SK-N-SH (cell line): ENCODE measurements around the gene ZCCHC7. TPM values are rescaled to one million over a fixed set of nuclear protein-coding genes. Genes with fewer than 3 reads are reported as not detected.

Experiments
- CTCF ChIA-PET: fragments of 300-600, 350-600 bp; formaldehyde crosslinking; extraction: SDS; loops from one replicate; lab custom pipeline; 2021; lab: Yijun Ruan, JAX
- POLR2A ChIA-PET: fragments of 350-600 bp; sonication (Branson Sonifier 250); formaldehyde crosslinking; extraction: SDS; loops from one replicate; lab custom pipeline; 2020; ENCODE audit warnings: antibody characterized with exemption, inconsistent platforms; lab: Yijun Ruan, JAX
- DNase-seq: peaks from one replicate; pipeline ENCODE4 v3.0.0; 2012
- H2AFZ ChIP-seq: fragments of 200-600 bp; sonication (generic); 2 replicates; pipeline ENCODE4 v1.8.1; 2016; ENCODE audit warnings: antibody characterized with exemption, mild to moderate bottlenecking, low read depth
- H3F3A ChIP-seq: fragments of 200-600 bp; sonication (generic); replicated peaks from 2 replicates; pipeline ENCODE3; 2016; ENCODE audit warnings: antibody characterized with exemption, mild to moderate bottlenecking; ENCODE audit not compliant: insufficient read depth
- H3K27ac ChIP-seq, 2 experiments: fragments of 200-500 bp in 1 of 2; fragments of 200-600 bp in 1 of 2; sonication (Bioruptor generic) in 1 of 2; sonication (generic), shearing (Covaris generic) in 1 of 2; 2 replicates each; pipeline versions ENCODE4 v1.5.1 to v1.6.1; 2014 to 2016; ENCODE audit warnings: low read depth in 2 of 2, inconsistent platforms in 1 of 2, low read length in 1 of 2, mild to moderate bottlenecking in 1 of 2, mixed read lengths in 1 of 2
- H3K27me3 ChIP-seq: fragments of 200-600 bp; sonication (generic), shearing (Covaris generic); 2 replicates; pipeline ENCODE4 v1.6.1; 2016; ENCODE audit warnings: mixed run types; ENCODE audit not compliant: insufficient read depth
- H3K36me3 ChIP-seq, 2 experiments: fragments of 200-500 bp in 1 of 2; fragments of 200-600 bp in 1 of 2; sonication (Bioruptor generic) in 1 of 2; sonication (generic) in 1 of 2; replicated peaks in 1 of 2; 2 replicates each; pipeline versions ENCODE3 to v1.5.1; 2014 to 2016; ENCODE audit warnings: low read length in 1 of 2, mild to moderate bottlenecking in 1 of 2; ENCODE audit not compliant: insufficient read depth in 2 of 2, control insufficient read depth in 1 of 2
- H3K4me1 ChIP-seq, 2 experiments: fragments of 200-500 bp in 1 of 2; fragments of 200-600 bp in 1 of 2; sonication (Bioruptor generic) in 1 of 2; sonication (generic), shearing (Covaris generic) in 1 of 2; 2 replicates each; pipeline versions ENCODE4 v1.5.1 to v1.6.1; 2014 to 2016; ENCODE audit warnings: low read depth in 1 of 2, low read length in 1 of 2, mixed run types in 1 of 2; ENCODE audit not compliant: insufficient read depth in 2 of 2, control insufficient read depth in 1 of 2
- H3K4me2 ChIP-seq: fragments of 200-600 bp; sonication (generic), shearing (Covaris generic); 2 replicates; pipeline ENCODE4 v1.6.1; 2017; ENCODE audit warnings: mixed run types
- H3K4me3 ChIP-seq, 2 experiments: fragments of 200-500 bp in 1 of 2; fragments of 200-600 bp in 1 of 2; sonication (Bioruptor generic) in 1 of 2; sonication (generic), shearing (Covaris generic) in 1 of 2; 2 replicates each; pipeline versions ENCODE4 v1.5.1 to v1.8.1; 2014 to 2016; ENCODE audit warnings: low read depth in 2 of 2, inconsistent platforms in 1 of 2, low read length in 1 of 2, mild to moderate bottlenecking in 1 of 2, mixed read lengths in 1 of 2, moderate library complexity in 1 of 2
- H3K79me2 ChIP-seq: fragments of 200-600 bp; sonication (generic); 2 replicates; pipeline ENCODE4 v1.8.1; 2017; ENCODE audit warnings: mild to moderate bottlenecking; ENCODE audit not compliant: insufficient read depth
- H3K9ac ChIP-seq: fragments of 200-600 bp; sonication (generic); 2 replicates; pipeline ENCODE4 v1.6.1; 2017; ENCODE audit warnings: mixed run types
- H3K9me2 ChIP-seq: fragments of 200-600 bp; sonication (generic); 2 replicates; pipeline ENCODE4 v1.6.1; 2017; ENCODE audit warnings: mixed run types
- H3K9me3 ChIP-seq: fragments of 200-600 bp; sonication (generic); 2 replicates; pipeline ENCODE4 v1.6.1; 2017; ENCODE audit warnings: mixed run types, mild to moderate bottlenecking, moderate library complexity
- H4K20me1 ChIP-seq: fragments of 200-600 bp; sonication (generic); 2 replicates; pipeline ENCODE4 v1.6.1; 2017; ENCODE audit warnings: mild to moderate bottlenecking, mixed run types; ENCODE audit not compliant: insufficient read depth
- FOSL2 ChIP-seq: IDR thresholded peaks from 2 replicates; pipeline ENCODE4 v1.4.0; 2012; ENCODE audit warnings: low read depth, mild to moderate bottlenecking, moderate library complexity, borderline replicate concordance
- FOXM1 ChIP-seq: IDR thresholded peaks from 2 replicates; pipeline ENCODE4 v1.4.0; 2012; ENCODE audit warnings: low read depth, mild to moderate bottlenecking
- GABPA ChIP-seq: IDR thresholded peaks from 2 replicates; pipeline ENCODE4 v1.4.0; 2012; ENCODE audit warnings: low read depth, mild to moderate bottlenecking
- NFIC ChIP-seq: IDR thresholded peaks from 2 replicates; pipeline ENCODE4 v1.4.0; 2012; ENCODE audit warnings: borderline replicate concordance
- RXRA ChIP-seq: IDR thresholded peaks from 2 replicates; pipeline ENCODE4 v1.4.0; 2012; ENCODE audit warnings: low read depth, mild to moderate bottlenecking, borderline replicate concordance
- SIN3A ChIP-seq: IDR thresholded peaks from 2 replicates; pipeline ENCODE4 v1.6.1; 2012; ENCODE audit warnings: low read depth, mild to moderate bottlenecking, low read length, moderate library complexity, borderline replicate concordance
- SMC3 ChIP-seq: IDR thresholded peaks from 2 replicates; pipeline ENCODE4 v1.6.1; 2012; ENCODE audit warnings: low read depth, low read length, improper control_type of control experiment
- WGBS: methylation state at CpG from one replicate; pipeline ENCODE4 v1.1.6; 2017; ENCODE audit warnings: low lambda C conversion rate; 5-methylcytosine and 5-hydroxymethylcytosine counted together
- polyA plus RNA-seq, 3 experiments: library from polyadenylated mRNA; depleted of rRNA; stranded (reverse); fragments of >200 nt; gene quantifications; 2 replicates each; pipeline ENCODE4 v1.2.3, GENCODE V29; 2012
- TF ChIP-seq, protein P1 (sequence below): fragments of 150-350 bp; IDR thresholded peaks from 2 replicates; pipeline ENCODE4 v1.6.1; 2017; ENCODE audit warnings: antibody characterized with exemption, low read length, low read depth, borderline replicate concordance
- TF ChIP-seq, protein P2 (sequence below): fragments of 150-350 bp; IDR thresholded peaks from 2 replicates; pipeline ENCODE4 v1.6.1; 2016; ENCODE audit warnings: mild to moderate bottlenecking, low read depth, low read length
- TF ChIP-seq, protein P3 (sequence below): IDR thresholded peaks from 2 replicates; pipeline ENCODE4 v1.4.0; 2012; ENCODE audit warnings: low read depth, borderline replicate concordance
- TF ChIP-seq, protein P4 (sequence below): fragments of 200-600 bp; sonication (generic); IDR thresholded peaks from 2 replicates; pipeline ENCODE4 v1.6.1; 2017; ENCODE audit warnings: antibody characterized with exemption, mild to moderate bottlenecking, moderate library complexity

ZCCHC7 gene
- polyA plus RNA-seq, 1 of the 3 experiments (the other 2 are of a cell fraction) = 12.6 TPM

DNA sequence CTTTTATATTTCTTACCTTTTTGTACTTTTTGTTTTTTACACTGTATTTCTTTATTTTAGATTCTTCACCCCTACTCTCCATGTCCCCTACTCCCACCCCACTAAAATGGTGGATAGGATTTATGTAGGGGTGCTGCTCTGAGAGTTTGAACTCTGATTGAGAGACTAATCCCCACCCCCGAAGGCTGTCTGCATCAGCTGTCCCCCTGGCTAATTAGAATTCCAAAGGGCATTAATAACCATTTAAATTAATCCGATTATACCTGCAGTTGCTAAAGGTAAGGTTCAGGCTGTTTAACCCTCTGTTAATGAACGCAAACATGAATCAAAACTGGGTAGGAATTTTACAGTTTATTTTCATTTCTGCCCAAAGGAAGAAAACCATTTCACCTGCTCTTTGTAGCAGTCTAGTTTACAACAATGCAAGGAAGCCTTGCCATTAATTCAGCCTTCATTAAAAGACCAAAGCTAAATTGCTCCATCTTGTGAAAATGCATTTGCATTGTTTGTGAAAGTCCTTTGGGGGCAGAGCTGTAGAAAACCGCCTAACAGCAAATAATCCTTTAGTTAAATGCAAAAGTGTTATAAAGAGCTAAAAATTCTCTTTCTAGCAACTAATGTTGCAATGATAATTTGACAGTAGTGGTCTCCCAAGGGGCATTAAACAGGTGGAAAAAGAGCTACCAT is 71.2 kb downstream of the ZCCHC7 start:
- no peak overlapping the region for H3K9ac ChIP-seq
- TF ChIP-seq, protein P1, sequence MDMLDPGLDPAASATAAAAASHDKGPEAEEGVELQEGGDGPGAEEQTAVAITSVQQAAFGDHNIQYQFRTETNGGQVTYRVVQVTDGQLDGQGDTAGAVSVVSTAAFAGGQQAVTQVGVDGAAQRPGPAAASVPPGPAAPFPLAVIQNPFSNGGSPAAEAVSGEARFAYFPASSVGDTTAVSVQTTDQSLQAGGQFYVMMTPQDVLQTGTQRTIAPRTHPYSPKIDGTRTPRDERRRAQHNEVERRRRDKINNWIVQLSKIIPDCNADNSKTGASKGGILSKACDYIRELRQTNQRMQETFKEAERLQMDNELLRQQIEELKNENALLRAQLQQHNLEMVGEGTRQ = no peak
- TF ChIP-seq RXRA (no peak), FOXM1 (no peak), NFIC (no peak), SIN3A (no peak), GABPA (no peak), SMC3 (no peak), FOSL2 (no peak)
- TF ChIP-seq, protein P2, sequence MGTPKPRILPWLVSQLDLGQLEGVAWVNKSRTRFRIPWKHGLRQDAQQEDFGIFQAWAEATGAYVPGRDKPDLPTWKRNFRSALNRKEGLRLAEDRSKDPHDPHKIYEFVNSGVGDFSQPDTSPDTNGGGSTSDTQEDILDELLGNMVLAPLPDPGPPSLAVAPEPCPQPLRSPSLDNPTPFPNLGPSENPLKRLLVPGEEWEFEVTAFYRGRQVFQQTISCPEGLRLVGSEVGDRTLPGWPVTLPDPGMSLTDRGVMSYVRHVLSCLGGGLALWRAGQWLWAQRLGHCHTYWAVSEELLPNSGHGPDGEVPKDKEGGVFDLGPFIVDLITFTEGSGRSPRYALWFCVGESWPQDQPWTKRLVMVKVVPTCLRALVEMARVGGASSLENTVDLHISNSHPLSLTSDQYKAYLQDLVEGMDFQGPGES = no peak
- TF ChIP-seq, protein P3, sequence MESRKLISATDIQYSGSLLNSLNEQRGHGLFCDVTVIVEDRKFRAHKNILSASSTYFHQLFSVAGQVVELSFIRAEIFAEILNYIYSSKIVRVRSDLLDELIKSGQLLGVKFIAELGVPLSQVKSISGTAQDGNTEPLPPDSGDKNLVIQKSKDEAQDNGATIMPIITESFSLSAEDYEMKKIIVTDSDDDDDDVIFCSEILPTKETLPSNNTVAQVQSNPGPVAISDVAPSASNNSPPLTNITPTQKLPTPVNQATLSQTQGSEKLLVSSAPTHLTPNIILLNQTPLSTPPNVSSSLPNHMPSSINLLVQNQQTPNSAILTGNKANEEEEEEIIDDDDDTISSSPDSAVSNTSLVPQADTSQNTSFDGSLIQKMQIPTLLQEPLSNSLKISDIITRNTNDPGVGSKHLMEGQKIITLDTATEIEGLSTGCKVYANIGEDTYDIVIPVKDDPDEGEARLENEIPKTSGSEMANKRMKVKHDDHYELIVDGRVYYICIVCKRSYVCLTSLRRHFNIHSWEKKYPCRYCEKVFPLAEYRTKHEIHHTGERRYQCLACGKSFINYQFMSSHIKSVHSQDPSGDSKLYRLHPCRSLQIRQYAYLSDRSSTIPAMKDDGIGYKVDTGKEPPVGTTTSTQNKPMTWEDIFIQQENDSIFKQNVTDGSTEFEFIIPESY = no peak
- TF ChIP-seq, protein P4, sequence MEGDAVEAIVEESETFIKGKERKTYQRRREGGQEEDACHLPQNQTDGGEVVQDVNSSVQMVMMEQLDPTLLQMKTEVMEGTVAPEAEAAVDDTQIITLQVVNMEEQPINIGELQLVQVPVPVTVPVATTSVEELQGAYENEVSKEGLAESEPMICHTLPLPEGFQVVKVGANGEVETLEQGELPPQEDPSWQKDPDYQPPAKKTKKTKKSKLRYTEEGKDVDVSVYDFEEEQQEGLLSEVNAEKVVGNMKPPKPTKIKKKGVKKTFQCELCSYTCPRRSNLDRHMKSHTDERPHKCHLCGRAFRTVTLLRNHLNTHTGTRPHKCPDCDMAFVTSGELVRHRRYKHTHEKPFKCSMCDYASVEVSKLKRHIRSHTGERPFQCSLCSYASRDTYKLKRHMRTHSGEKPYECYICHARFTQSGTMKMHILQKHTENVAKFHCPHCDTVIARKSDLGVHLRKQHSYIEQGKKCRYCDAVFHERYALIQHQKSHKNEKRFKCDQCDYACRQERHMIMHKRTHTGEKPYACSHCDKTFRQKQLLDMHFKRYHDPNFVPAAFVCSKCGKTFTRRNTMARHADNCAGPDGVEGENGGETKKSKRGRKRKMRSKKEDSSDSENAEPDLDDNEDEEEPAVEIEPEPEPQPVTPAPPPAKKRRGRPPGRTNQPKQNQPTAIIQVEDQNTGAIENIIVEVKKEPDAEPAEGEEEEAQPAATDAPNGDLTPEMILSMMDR = no peak
- peaks cover 4 to 10% of the 10 kb centered on the region in 2 experiments; a peak in 2 of 4 replicates for H3K4me1 ChIP-seq
- peaks cover 14 to 20% of the 10 kb centered on the region in 2 experiments for H3K36me3 ChIP-seq
- H3K27ac ChIP-seq = no peak overlapping the region
- DNase-seq = no peak
- ChIA-PET CTCF (interaction anchor here (1.7 kb wide), 1 partner anchor 8 kb away, joined by 5 read pairs; no protein-coding TSS in a partner anchor), POLR2A (no interaction called here)
- no peak overlapping the region for H2AFZ ChIP-seq
- H3K9me2 ChIP-seq = no peaks in the 10 kb centered on the region
- peaks cover 13% of the 10 kb centered on the region; the same call in 1 of the 2 replicates for H3K79me2 ChIP-seq
- no peaks in the 10 kb centered on the region for H3K27me3 ChIP-seq
- no peaks in the 10 kb centered on the region for H4K20me1 ChIP-seq
- H3K9me3 ChIP-seq = no peaks in the 10 kb centered on the region
- no peak overlapping the region for H3K4me2 ChIP-seq
- peaks cover 16% of the 10 kb centered on the region for H3F3A ChIP-seq
- no peak overlapping the region for H3K4me3 ChIP-seq
- WGBS = 94% methylated on average over 4 of the region's 4 CpGs
